Mucosa of gallbladder (tissue), 1 donor: ENCODE measurements around the gene NDC1. TPM values are rescaled to one million over a fixed set of nuclear protein-coding genes. Genes with fewer than 3 reads are reported as not detected.
"Not testable (repeated sequence)": the region's sequence is repeated elsewhere in the genome, so short reads cannot be mapped to it uniquely, and the experiment has no call there.

Source experiments
- DNase-seq: peaks from one replicate; pipeline ENCODE4 v3.0.0-alpha.2; 2020; ENCODE audit warnings: low spot score
- total RNA-seq: library from RNA; stranded (reverse); gene quantifications from one replicate; pipeline ENCODE4 v1.2.1, GENCODE V29; 2021
- donor health status: DM: no; HTN: no; CAD: no.

NDC1 gene
- total RNA-seq, 1 donor from 2014 or later, result 9.7 TPM

GRCh38 chr1:53763911-53764310 lies 74.2 kb downstream of the NDC1 start:
- no peak for DNase-seq

- no peak for DNase-seq
Measured at GRCh38 chr1:53763461-53763860, 74.6 kb downstream of the NDC1 start.

GRCh38 chr1:53760497-53760896 lies 77.6 kb downstream of the NDC1 start:
- DNase-seq, result not testable (repeated sequence)

- DNase-seq, result no peak
Measured at GRCh38 chr1:53755874-53756273, 82.2 kb downstream of the NDC1 start.

GRCh38 chr1:53754484-53755312 lies 83.4 kb downstream of the NDC1 start:
- DNase-seq, result peak; percentile 43

- DNase-seq, result no peak
Measured at GRCh38 chr1:53752281-53752680, 85.8 kb downstream of the NDC1 start.

GRCh38 chr1:53747841-53748240 lies 90.3 kb downstream of the NDC1 start:
- DNase-seq, result no peak

GRCh38 chr1:53740621-53741105 lies 97.4 kb downstream of the NDC1 start:
- no peak for DNase-seq

- peak; percentile 68 for DNase-seq
Measured at GRCh38 chr1:53739109-53739681, 98.9 kb downstream of the NDC1 start, which contains the start of gene GLIS1. Gene GLIS1, minus strand, starts transcription at chr1:53739164. Its CDS starts 1,100 bp downstream, at chr1:53738064.

GRCh38 chr1:53738205-53739108 lies 99.6 kb downstream of the NDC1 start:
- DNase-seq, result no peak

GRCh38 chr1:53737648-53738204 lies 100.4 kb downstream of the NDC1 start:
- no peak for DNase-seq

- no peak for DNase-seq
Measured at GRCh38 chr1:53736290-53736689, 101.8 kb downstream of the NDC1 start.

- no peak for DNase-seq
Measured at GRCh38 chr1:53735681-53736080, 102.4 kb downstream of the NDC1 start.

- no peak for DNase-seq
Measured at GRCh38 chr1:53735261-53735660, 102.8 kb downstream of the NDC1 start.

GRCh38 chr1:53734650-53735211 lies 103.4 kb downstream of the NDC1 start:
- DNase-seq, result no peak

GRCh38 chr1:53733975-53734649 lies 104.0 kb downstream of the NDC1 start:
- DNase-seq, result no peak

GRCh38 chr1:53733447-53733931 lies 104.6 kb downstream of the NDC1 start:
- no peak for DNase-seq

GRCh38 chr1:53732912-53733317 lies 105.2 kb downstream of the NDC1 start:
- no peak for DNase-seq

GRCh38 chr1:53732409-53732808 lies 105.7 kb downstream of the NDC1 start:
- DNase-seq, result no peak

GRCh38 chr1:53731779-53732305 lies 106.3 kb downstream of the NDC1 start:
- DNase-seq, result no peak
